NOMO-1 (cell line): ENCODE measurements around the gene PTGDR.
A peak's percentile ranks its signal among the peaks of the same experiment; 100 is the strongest.

ENCODE experiments used
- DNase-seq, 2 experiments: peaks; one replicate each; lab custom pipeline; 2025; ENCODE audit not compliant: unreplicated experiment in 2 of 2; lab: John Stamatoyannopoulos, UW

Gene PTGDR

GRCh38 chr14:52262600-52262999, 4.9 kb upstream of the PTGDR start:
- no peak for DNase-seq

DNA sequence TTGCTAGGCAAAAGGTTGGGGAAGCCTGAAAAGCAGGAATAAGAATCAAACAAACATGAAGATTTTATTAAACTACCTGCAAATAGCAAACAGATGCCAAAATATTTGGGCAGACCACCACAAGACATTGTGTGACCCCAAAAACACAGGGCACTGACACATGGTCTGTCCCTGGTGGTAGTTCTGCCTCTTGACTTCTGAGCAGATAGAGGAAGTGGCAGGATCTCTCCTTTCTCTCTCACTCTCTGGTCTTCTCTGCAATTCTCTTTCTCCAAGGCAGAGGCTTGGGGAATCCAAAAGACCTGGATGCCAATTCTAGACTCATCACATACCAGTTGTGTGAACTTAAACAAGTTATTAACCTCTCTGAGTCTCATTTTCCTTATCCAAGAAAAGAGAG, 4.3 kb upstream of the PTGDR start:
- peak in 1 of 2 experiments; percentile 15 for DNase-seq

GRCh38 chr14:52265253-52265652, 2.2 kb upstream of the PTGDR start:
- DNase-seq, result peak; percentile 18 to 63

GRCh38 chr14:52266179-52266578, 1.3 kb upstream of the PTGDR start:
- DNase-seq, result no peak

- DNase-seq, result no peak
Measured at GRCh38 chr14:52266782-52267181, 716 bp upstream of the PTGDR start.

GRCh38 chr14:52268279-52269061, 972 bp downstream of the PTGDR start:
- no peak for DNase-seq

DNA sequence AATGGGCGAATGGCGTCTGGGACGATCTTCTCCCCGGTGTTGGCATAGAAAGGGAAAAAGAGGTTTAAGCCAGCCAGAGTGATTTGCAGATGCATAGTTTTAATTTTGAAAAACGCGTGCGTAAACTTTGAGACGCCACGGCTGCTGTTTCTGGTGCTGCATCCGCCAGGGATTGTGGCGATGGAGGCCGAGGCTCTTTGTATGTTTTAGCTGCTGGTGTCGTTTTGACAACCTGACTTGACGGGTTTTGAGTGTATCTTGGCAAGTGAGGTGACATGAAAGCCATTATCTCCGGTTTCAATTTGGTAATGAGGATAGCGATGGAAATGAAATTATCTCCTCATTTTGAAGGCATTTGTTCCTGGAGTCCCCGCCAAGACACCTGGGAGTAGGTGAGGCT, 1.6 kb downstream of the PTGDR start:
- no peak for DNase-seq

DNA sequence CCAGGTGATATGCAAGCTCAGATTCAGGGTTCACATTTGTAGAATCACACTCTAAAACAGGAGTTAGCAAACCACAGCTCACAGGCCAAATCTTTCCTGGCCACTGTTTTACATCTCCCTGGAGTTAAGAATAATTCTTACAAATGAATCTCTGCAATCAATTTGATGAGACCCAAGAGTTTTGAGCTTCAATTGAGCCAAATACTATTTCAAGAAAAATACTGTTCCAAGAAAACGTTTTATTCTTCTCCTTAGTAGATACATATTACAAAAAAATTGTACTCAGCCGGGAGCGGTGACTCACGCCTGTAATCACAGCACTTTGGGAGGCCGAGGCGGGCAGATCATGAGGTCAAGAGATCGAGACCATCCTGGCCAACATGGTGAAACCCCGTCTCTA, 2.5 kb downstream of the PTGDR start:
- DNase-seq, result no peak

DNA sequence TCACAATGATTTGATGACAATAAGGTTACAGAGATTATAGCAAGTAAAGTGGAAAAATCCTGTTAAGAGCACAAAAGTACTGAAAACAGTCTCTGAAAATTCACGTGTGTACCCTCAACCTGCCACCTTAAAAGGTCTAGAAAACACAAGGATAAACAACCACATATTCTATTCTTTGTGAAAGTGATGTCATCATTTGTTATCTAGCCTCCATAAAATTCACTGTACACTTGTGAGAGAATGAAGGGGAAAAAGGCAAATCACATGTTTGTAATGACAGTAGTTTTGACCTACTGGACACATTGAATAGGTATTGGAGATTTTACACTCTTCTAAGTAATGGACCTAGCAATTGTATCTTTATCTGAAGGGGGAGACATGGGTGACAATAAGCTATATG, 4.0 kb downstream of the PTGDR start:
- DNase-seq, result no peak

DNA sequence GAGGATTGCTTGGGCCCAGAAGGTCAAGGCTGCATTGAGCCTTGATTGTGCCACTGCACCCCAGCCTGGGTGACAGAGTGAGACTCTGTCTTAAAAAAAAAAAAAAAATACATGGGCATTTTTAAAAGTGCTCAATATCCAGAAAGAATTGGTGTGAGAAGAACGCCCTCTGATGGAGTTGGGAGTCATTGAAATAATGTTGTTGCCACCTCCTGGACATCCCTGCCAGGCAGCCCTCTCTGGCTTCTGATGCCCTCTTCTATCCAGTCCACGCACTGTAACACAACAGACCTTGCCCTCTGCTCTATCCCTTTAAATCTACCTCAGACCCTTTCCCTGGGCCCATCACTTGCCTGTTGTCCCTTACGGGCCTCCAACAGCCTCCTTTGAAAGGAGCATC, 4.9 kb downstream of the PTGDR start:
- peak; percentile 5 to 44 for DNase-seq

- DNase-seq, result no peak
Measured at GRCh38 chr14:52275372-52275771, 7.9 kb downstream of the PTGDR start.

GRCh38 chr14:52277552-52277951, 10.1 kb downstream of the PTGDR start:
- DNase-seq, result no peak

GRCh38 chr14:52279408-52279807, 11.9 kb downstream of the PTGDR start:
- peak; percentile 20 to 57 for DNase-seq

DNA sequence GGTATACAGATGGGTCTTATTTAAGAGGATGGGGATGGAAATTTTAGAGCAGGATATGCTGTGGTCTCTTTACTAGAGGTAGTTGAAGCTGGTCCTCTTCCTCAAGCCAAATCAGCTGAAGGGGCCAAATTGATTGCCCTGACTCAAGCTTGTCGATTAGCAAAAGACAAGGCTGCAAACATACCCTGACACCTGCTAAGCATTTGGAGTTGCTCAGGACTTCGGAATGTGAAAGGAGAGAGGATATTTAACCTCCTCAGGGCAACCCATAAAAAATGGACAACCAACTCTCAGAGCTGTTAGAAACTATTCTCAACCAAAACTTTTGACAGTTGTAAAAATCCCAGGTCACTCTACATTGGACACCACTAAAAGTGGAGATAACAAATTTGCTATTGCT, 15.6 kb downstream of the PTGDR start:
- DNase-seq, result no peak

GRCh38 chr14:52286661-52287649, 19.5 kb downstream of the PTGDR start:
- DNase-seq, result peak in 1 of 2 experiments; percentile 36

DNA sequence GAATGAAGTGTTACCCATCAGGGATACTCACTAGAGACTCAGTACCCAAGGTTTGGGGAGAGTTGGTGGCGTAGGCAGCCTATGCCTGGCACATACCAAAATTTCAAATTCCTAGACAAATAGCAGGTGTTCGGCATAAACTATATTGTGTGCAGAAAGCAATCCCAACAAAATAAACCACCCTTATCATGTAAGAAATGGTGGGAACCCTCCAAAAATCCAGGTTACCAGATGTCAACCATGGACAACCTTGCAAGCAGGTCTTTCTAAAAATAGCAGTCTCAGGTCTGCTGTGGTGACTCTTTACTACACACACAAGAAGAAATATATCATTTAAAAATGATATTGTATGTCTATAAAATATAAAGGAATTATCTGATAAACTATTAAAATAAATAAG, 28.9 kb downstream of the PTGDR start:
- DNase-seq, result no peak

DNA sequence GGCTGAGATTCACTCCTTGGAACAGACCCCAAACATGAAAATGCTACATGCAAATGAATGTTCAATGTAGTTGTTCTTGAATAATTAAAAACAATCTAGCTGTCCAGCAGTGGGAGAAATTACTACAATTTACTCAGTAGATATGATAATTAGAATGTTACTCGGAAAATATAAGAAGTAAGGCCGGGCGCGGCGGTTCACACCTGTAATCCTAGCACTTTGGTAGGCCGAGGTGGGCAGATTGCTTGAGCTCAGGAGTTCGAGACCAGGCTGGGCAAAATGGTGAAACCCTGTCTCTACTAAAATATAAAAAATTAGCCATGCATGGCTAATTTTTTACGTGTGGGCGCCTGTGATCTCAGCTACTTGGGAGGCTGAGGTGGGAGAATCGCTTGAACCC, 31.3 kb downstream of the PTGDR start:
- DNase-seq, result no peak

GRCh38 chr14:52299692-52300278, 32.3 kb downstream of the PTGDR start:
- DNase-seq, result peak; percentile 77 to 87

DNA sequence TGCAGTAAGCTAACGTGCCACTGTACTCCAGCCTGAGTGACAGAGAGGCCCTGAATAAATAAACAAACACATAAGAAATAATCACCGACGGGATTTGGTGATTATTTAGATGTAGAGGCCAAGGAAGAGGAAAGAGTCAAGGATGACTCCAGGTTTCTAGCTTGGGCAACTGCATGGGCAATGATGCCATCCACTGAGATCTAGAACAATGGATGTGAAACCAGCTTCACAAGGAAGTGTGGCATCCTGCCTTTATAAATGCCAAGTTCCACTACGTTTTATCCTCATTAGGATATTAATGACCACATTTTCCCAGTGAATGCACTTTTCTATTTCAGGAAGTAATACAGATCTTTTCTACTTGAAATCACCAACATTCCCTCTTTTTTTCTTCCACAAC, 35.7 kb downstream of the PTGDR start:
- DNase-seq, result no peak

GRCh38 chr14:52304248-52304904, 36.9 kb downstream of the PTGDR start:
- DNase-seq, result no peak

DNA sequence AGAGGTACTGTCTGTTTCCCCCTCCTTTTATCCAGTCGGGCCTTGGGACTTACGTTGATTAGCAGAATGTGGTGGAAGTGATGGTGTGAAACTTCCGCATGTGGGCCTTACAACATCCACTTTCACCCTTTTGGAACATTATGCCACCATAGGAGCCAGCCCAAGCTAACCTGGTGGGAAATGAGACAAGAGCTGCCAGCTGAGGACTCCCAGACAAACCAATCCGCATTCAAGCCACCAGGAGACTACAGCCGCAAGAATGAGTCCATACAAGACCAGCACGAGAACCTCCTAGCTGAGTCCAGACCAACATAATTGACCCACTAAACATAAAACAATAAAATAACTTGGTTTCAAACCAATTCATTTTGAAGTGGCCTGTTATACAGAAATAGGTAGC, 37.5 kb downstream of the PTGDR start:
- DNase-seq, result no peak
